ENCODE measurements around the gene PPP1R9A.
"Not testable (repeated sequence)": the region's sequence is repeated elsewhere in the genome, so short reads cannot be mapped to it uniquely, and the experiment has no call there.

Gene PPP1R9A

GRCh38 chr7:94999601-95000000, 92.2 kb downstream of the PPP1R9A start:
- not testable (repeated sequence) for H3K27ac ChIP-seq (ENCODE audit: insufficient read depth, low read depth, low read length, poor library complexity, severe bottlenecking); H3K4me3 ChIP-seq (ENCODE audit: insufficient read depth, low read depth, low read length); H3K27me3 ChIP-seq (ENCODE audit: control insufficient read depth, insufficient read depth, low read length, poor library complexity, severe bottlenecking); H3K4me1 ChIP-seq (ENCODE audit: control insufficient read depth, insufficient read depth, low read length); H3K36me3 ChIP-seq (ENCODE audit: control insufficient read depth, insufficient read depth, low read length); H3K9me3 ChIP-seq (ENCODE audit: control insufficient read depth, low read length)
- WGBS, 2 experiments, result 93% methylated on average over 4 to 5 of the region's 5 CpGs

- no peak overlapping the region for H3K4me3 ChIP-seq (ENCODE audit: insufficient read depth, low read depth, low read length)
- 96 to 100% methylated on average over 2 to 3 of the region's 3 CpGs for WGBS, 2 experiments
- H3K27ac ChIP-seq (ENCODE audit: insufficient read depth, low read depth, low read length, poor library complexity, severe bottlenecking), result no peak overlapping the region
- no peaks in the 10 kb centered on the region for H3K27me3 ChIP-seq (ENCODE audit: control insufficient read depth, insufficient read depth, low read length, poor library complexity, severe bottlenecking)
- H3K9me3 ChIP-seq (ENCODE audit: control insufficient read depth, low read length), result no peaks in the 10 kb centered on the region
- peaks cover 3% of the 10 kb centered on the region for H3K4me1 ChIP-seq (ENCODE audit: control insufficient read depth, insufficient read depth, low read length)
- no peaks in the 10 kb centered on the region for H3K36me3 ChIP-seq (ENCODE audit: control insufficient read depth, insufficient read depth, low read length)
Measured at GRCh38 chr7:95001258-95001657, 93.9 kb downstream of the PPP1R9A start.

- Histone ChIP-seq H3K27me3 (ENCODE audit: control insufficient read depth, insufficient read depth, low read length, poor library complexity, severe bottlenecking) (no peaks in the 10 kb centered on the region), H3K4me3 (ENCODE audit: insufficient read depth, low read depth, low read length) (no peak overlapping the region), H3K4me1 (ENCODE audit: control insufficient read depth, insufficient read depth, low read length) (peaks cover 3% of the 10 kb centered on the region), H3K9me3 (ENCODE audit: control insufficient read depth, low read length) (no peaks in the 10 kb centered on the region), H3K27ac (ENCODE audit: insufficient read depth, low read depth, low read length, poor library complexity, severe bottlenecking) (no peak overlapping the region), H3K36me3 (ENCODE audit: control insufficient read depth, insufficient read depth, low read length) (no peaks in the 10 kb centered on the region)
- 87 to 95% methylated on average over 5 of the region's 5 CpGs for WGBS, 2 experiments
Measured at GRCh38 chr7:95001815-95002561, 94.6 kb downstream of the PPP1R9A start.

GRCh38 chr7:95002775-95003174, 95.4 kb downstream of the PPP1R9A start:
- no peak overlapping the region for H3K4me3 ChIP-seq (ENCODE audit: insufficient read depth, low read depth, low read length)
- no peaks in the 10 kb centered on the region for H3K27me3 ChIP-seq (ENCODE audit: control insufficient read depth, insufficient read depth, low read length, poor library complexity, severe bottlenecking)
- 100% methylated on average over 1 of the region's 1 CpG; no CpG with 5 or more reads in 1 of the 2 experiments for WGBS, 2 experiments
- no peak overlapping the region for H3K27ac ChIP-seq (ENCODE audit: insufficient read depth, low read depth, low read length, poor library complexity, severe bottlenecking)
- H3K36me3 ChIP-seq (ENCODE audit: control insufficient read depth, insufficient read depth, low read length), result no peaks in the 10 kb centered on the region
- H3K9me3 ChIP-seq (ENCODE audit: control insufficient read depth, low read length), result no peaks in the 10 kb centered on the region
- H3K4me1 ChIP-seq (ENCODE audit: control insufficient read depth, insufficient read depth, low read length), result no peaks in the 10 kb centered on the region

- Histone ChIP-seq H3K4me3 (ENCODE audit: insufficient read depth, low read depth, low read length) (no peak overlapping the region), H3K36me3 (ENCODE audit: control insufficient read depth, insufficient read depth, low read length) (no peaks in the 10 kb centered on the region), H3K4me1 (ENCODE audit: control insufficient read depth, insufficient read depth, low read length) (no peaks in the 10 kb centered on the region), H3K27me3 (ENCODE audit: control insufficient read depth, insufficient read depth, low read length, poor library complexity, severe bottlenecking) (no peaks in the 10 kb centered on the region), H3K27ac (ENCODE audit: insufficient read depth, low read depth, low read length, poor library complexity, severe bottlenecking) (no peak overlapping the region), H3K9me3 (ENCODE audit: control insufficient read depth, low read length) (no peaks in the 10 kb centered on the region)
- 91 to 95% methylated on average over 5 to 6 of the region's 6 CpGs for WGBS, 2 experiments
Measured at GRCh38 chr7:95004618-95005247, 97.3 kb downstream of the PPP1R9A start.

- 94% methylated on average over 5 of the region's 5 CpGs for WGBS, 2 experiments
- no peaks in the 10 kb centered on the region for H3K36me3 ChIP-seq (ENCODE audit: control insufficient read depth, insufficient read depth, low read length)
- no peak overlapping the region for H3K4me3 ChIP-seq (ENCODE audit: insufficient read depth, low read depth, low read length)
- no peaks in the 10 kb centered on the region for H3K27me3 ChIP-seq (ENCODE audit: control insufficient read depth, insufficient read depth, low read length, poor library complexity, severe bottlenecking)
- no peaks in the 10 kb centered on the region for H3K4me1 ChIP-seq (ENCODE audit: control insufficient read depth, insufficient read depth, low read length)
- no peak overlapping the region for H3K27ac ChIP-seq (ENCODE audit: insufficient read depth, low read depth, low read length, poor library complexity, severe bottlenecking)
- H3K9me3 ChIP-seq (ENCODE audit: control insufficient read depth, low read length), result no peaks in the 10 kb centered on the region
Measured at GRCh38 chr7:95006010-95006409, 98.6 kb downstream of the PPP1R9A start.

GRCh38 chr7:95008773-95009172, 101.4 kb downstream of the PPP1R9A start:
- not testable (repeated sequence) for H3K4me3 ChIP-seq (ENCODE audit: insufficient read depth, low read depth, low read length); H3K36me3 ChIP-seq (ENCODE audit: control insufficient read depth, insufficient read depth, low read length); H3K4me1 ChIP-seq (ENCODE audit: control insufficient read depth, insufficient read depth, low read length); H3K27me3 ChIP-seq (ENCODE audit: control insufficient read depth, insufficient read depth, low read length, poor library complexity, severe bottlenecking); H3K27ac ChIP-seq (ENCODE audit: insufficient read depth, low read depth, low read length, poor library complexity, severe bottlenecking); H3K9me3 ChIP-seq (ENCODE audit: control insufficient read depth, low read length)
- 97 to 98% methylated on average over 4 to 5 of the region's 6 CpGs for WGBS, 2 experiments

- 94 to 100% methylated on average over 1 of the region's 1 CpG for WGBS, 2 experiments
- H3K4me1 ChIP-seq (ENCODE audit: control insufficient read depth, insufficient read depth, low read length), result no peaks in the 10 kb centered on the region
- no peak overlapping the region for H3K27ac ChIP-seq (ENCODE audit: insufficient read depth, low read depth, low read length, poor library complexity, severe bottlenecking)
Measured at GRCh38 chr7:95011146-95011928, 103.9 kb downstream of the PPP1R9A start.

GRCh38 chr7:95011995-95012394, 104.6 kb downstream of the PPP1R9A start:
- no peak overlapping the region for H3K4me3 ChIP-seq (ENCODE audit: insufficient read depth, low read depth, low read length)
- H3K27ac ChIP-seq (ENCODE audit: insufficient read depth, low read depth, low read length, poor library complexity, severe bottlenecking), result no peak overlapping the region
- WGBS, 2 experiments, result 72 to 74% methylated on average over 4 of the region's 4 CpGs
- no peaks in the 10 kb centered on the region for H3K36me3 ChIP-seq (ENCODE audit: control insufficient read depth, insufficient read depth, low read length)
- no peaks in the 10 kb centered on the region for H3K4me1 ChIP-seq (ENCODE audit: control insufficient read depth, insufficient read depth, low read length)
- H3K9me3 ChIP-seq (ENCODE audit: control insufficient read depth, low read length), result no peaks in the 10 kb centered on the region
- no peaks in the 10 kb centered on the region for H3K27me3 ChIP-seq (ENCODE audit: control insufficient read depth, insufficient read depth, low read length, poor library complexity, severe bottlenecking)

More at GRCh38 chr7:95011146-95011928, 103.9 kb downstream of the PPP1R9A start:
- H3K27me3 ChIP-seq (ENCODE audit: control insufficient read depth, insufficient read depth, low read length, poor library complexity, severe bottlenecking), result no peaks in the 10 kb centered on the region
- no peaks in the 10 kb centered on the region for H3K36me3 ChIP-seq (ENCODE audit: control insufficient read depth, insufficient read depth, low read length)
- H3K4me3 ChIP-seq (ENCODE audit: insufficient read depth, low read depth, low read length), result no peak overlapping the region
- no peaks in the 10 kb centered on the region for H3K9me3 ChIP-seq (ENCODE audit: control insufficient read depth, low read length)

GRCh38 chr7:95018021-95018420, 110.6 kb downstream of the PPP1R9A start:
- no peak overlapping the region for H3K27ac ChIP-seq (ENCODE audit: insufficient read depth, low read depth, low read length, poor library complexity, severe bottlenecking)
- no peak overlapping the region for H3K4me3 ChIP-seq (ENCODE audit: insufficient read depth, low read depth, low read length)
- whole genome bisulfite sequencing, 2 experiments, result 100% methylated on average over 1 of the region's 1 CpG
- H3K36me3 ChIP-seq (ENCODE audit: control insufficient read depth, insufficient read depth, low read length), result no peaks in the 10 kb centered on the region
- H3K27me3 ChIP-seq (ENCODE audit: control insufficient read depth, insufficient read depth, low read length, poor library complexity, severe bottlenecking), result no peaks in the 10 kb centered on the region
- no peaks in the 10 kb centered on the region for H3K4me1 ChIP-seq (ENCODE audit: control insufficient read depth, insufficient read depth, low read length)
- no peaks in the 10 kb centered on the region for H3K9me3 ChIP-seq (ENCODE audit: control insufficient read depth, low read length)

All from ectodermal cell (in vitro differentiated cells).